H9 (cell line): Measurements from ENCODE around the gene PIN4. TPM values are rescaled to one million over a fixed set of nuclear protein-coding genes. Genes with fewer than 3 reads are reported as not detected.

ENCODE experiments used
- DNase-seq: peaks from one replicate; pipeline ENCODE4 v3.0.0-alpha.2; 2017
- H2AFZ ChIP-seq: one replicate; pipeline ENCODE4 v1.6.1; 2013; ENCODE audit warnings: mild to moderate bottlenecking, low read length, control low read depth, moderate library complexity
- H2AK5ac ChIP-seq: 2 replicates; pipeline ENCODE4 v1.6.1; 2013; ENCODE audit warnings: low read length, control low read depth, mixed read lengths; ENCODE audit not compliant: insufficient read length
- H2BK120ac ChIP-seq: one replicate; pipeline ENCODE4 v1.6.1; 2013; ENCODE audit warnings: low read depth, mild to moderate bottlenecking, low read length, control low read depth, inconsistent platforms; ENCODE audit not compliant: poor library complexity, severe bottlenecking
- H2BK12ac ChIP-seq: 2 replicates; pipeline ENCODE4 v1.6.1; 2013; ENCODE audit warnings: low read length, control low read depth, mixed read lengths, low read depth; ENCODE audit not compliant: insufficient read length
- H2BK15ac ChIP-seq: 2 replicates; pipeline ENCODE4 v1.6.1; 2013; ENCODE audit warnings: low read depth, low read length, control low read depth
- H2BK20ac ChIP-seq: one replicate; pipeline ENCODE4 v1.6.1; 2013; ENCODE audit warnings: low read depth, mild to moderate bottlenecking, low read length, control low read depth, inconsistent platforms; ENCODE audit not compliant: poor library complexity, severe bottlenecking
- H2BK5ac ChIP-seq: 2 replicates; pipeline ENCODE4 v1.6.1; 2013; ENCODE audit warnings: low read length, control low read depth, mixed read lengths; ENCODE audit not compliant: insufficient read length
- H3K14ac ChIP-seq: 2 replicates; pipeline ENCODE4 v1.6.1; 2013; ENCODE audit warnings: low read length, control low read depth; ENCODE audit not compliant: insufficient read depth
- H3K18ac ChIP-seq: 2 replicates; pipeline ENCODE4 v1.6.1; 2013; ENCODE audit warnings: low read depth, mild to moderate bottlenecking, mixed read lengths, low read length, control low read depth; ENCODE audit not compliant: insufficient read length
- H3K23ac ChIP-seq: 2 replicates; pipeline ENCODE4 v1.6.1; 2013; ENCODE audit warnings: low read length, control low read depth, mixed read lengths, low read depth; ENCODE audit not compliant: insufficient read length
- H3K23me2 ChIP-seq: 2 replicates; pipeline ENCODE4 v1.6.1; 2013; ENCODE audit warnings: low read depth, mild to moderate bottlenecking, mixed read lengths, low read length, control low read depth; ENCODE audit not compliant: insufficient read length, poor library complexity, severe bottlenecking
- H3K27ac ChIP-seq: 2 replicates; pipeline ENCODE4 v1.5.1; 2013; ENCODE audit warnings: low read length, control low read depth, mixed read lengths, low read depth; ENCODE audit not compliant: insufficient read length
- H3K27me3 ChIP-seq: 2 replicates; pipeline ENCODE4 v1.6.1; 2013; ENCODE audit warnings: low read length, control low read depth, inconsistent platforms; ENCODE audit not compliant: insufficient read depth
- H3K4ac ChIP-seq: 2 replicates; pipeline ENCODE4 v1.6.1; 2013; ENCODE audit warnings: low read depth, mild to moderate bottlenecking, control low read depth, inconsistent platforms, low read length, moderate library complexity
- H3K4me1 ChIP-seq: 2 replicates; pipeline ENCODE4 v1.6.1; 2013; ENCODE audit warnings: low read length, control low read depth, inconsistent platforms; ENCODE audit not compliant: insufficient read depth
- H3K4me2 ChIP-seq: 2 replicates; pipeline ENCODE4 v1.6.1; 2013; ENCODE audit warnings: low read length, control low read depth, mixed read lengths; ENCODE audit not compliant: insufficient read length, insufficient read depth
- H3K56ac ChIP-seq: 2 replicates; pipeline ENCODE4 v1.6.1; 2013; ENCODE audit warnings: low read depth, mild to moderate bottlenecking, mixed read lengths, low read length, control low read depth; ENCODE audit not compliant: insufficient read length
- H3K79me1 ChIP-seq: 2 replicates; pipeline ENCODE4 v1.6.1; 2013; ENCODE audit warnings: low read depth, mild to moderate bottlenecking, moderate library complexity, low read length, control low read depth, inconsistent platforms; ENCODE audit not compliant: insufficient read depth, poor library complexity, severe bottlenecking
- H3K79me2 ChIP-seq: 2 replicates; pipeline ENCODE4 v1.6.1; 2013; ENCODE audit warnings: low read length, control low read depth, inconsistent platforms; ENCODE audit not compliant: insufficient read depth
- H3K9ac ChIP-seq: 2 replicates; pipeline ENCODE4 v1.6.1; 2013; ENCODE audit warnings: low read length, control low read depth, mixed read lengths; ENCODE audit not compliant: insufficient read length; ENCODE audit errors: extremely low read depth
- H3K9me3 ChIP-seq: one replicate; pipeline ENCODE4 v1.6.1; 2013; ENCODE audit warnings: low read depth, low read length, inconsistent platforms; ENCODE audit not compliant: control insufficient read depth
- H3T11ph ChIP-seq: one replicate; pipeline ENCODE4 v1.6.1; 2013; ENCODE audit warnings: mild to moderate bottlenecking, low read length, control low read depth, inconsistent platforms
- H4K20me1 ChIP-seq: one replicate; pipeline ENCODE4 v1.6.1; 2013; ENCODE audit not compliant: control insufficient read depth, insufficient read length, insufficient read depth
- H4K5ac ChIP-seq: 2 replicates; pipeline ENCODE4 v1.6.1; 2013; ENCODE audit warnings: low read depth, mild to moderate bottlenecking, mixed read lengths, low read length, control low read depth; ENCODE audit not compliant: insufficient read length
- H4K8ac ChIP-seq: replicated peaks from 2 replicates; pipeline ENCODE4 v1.6.1; 2013; ENCODE audit warnings: low read length, control low read depth, mixed read lengths, low read depth; ENCODE audit not compliant: insufficient read length
- H4K91ac ChIP-seq: 2 replicates; pipeline ENCODE4 v1.6.1; 2013; ENCODE audit warnings: low read depth, mild to moderate bottlenecking, moderate library complexity, mixed read lengths, low read length, control low read depth; ENCODE audit not compliant: insufficient read length
- H3K27ac Mint-ChIP-seq, 3 experiments: 2 replicates in 2 of 3; 3 replicates in 1 of 3; pipeline ENCODE4 v1.8.0; 2020 to 2021; ENCODE audit warnings: mixed read lengths in 3 of 3, mild to moderate bottlenecking in 1 of 3, moderate library complexity in 1 of 3
- H3K27me3 Mint-ChIP-seq: 2 replicates; pipeline ENCODE4 v1.8.0; 2021; ENCODE audit warnings: low read depth, mild to moderate bottlenecking, moderate library complexity, mixed read lengths
- H3K36me3 Mint-ChIP-seq, 3 experiments: 2 replicates in 2 of 3; 3 replicates in 1 of 3; pipeline ENCODE4 v1.8.0; 2020 to 2021; ENCODE audit warnings: low read depth in 3 of 3, mixed read lengths in 3 of 3; ENCODE audit not compliant: insufficient read depth in 1 of 3
- H3K4me1 Mint-ChIP-seq, 2 experiments: 2 replicates each; pipeline ENCODE4 v1.8.0; 2020; ENCODE audit warnings: mixed read lengths in 2 of 2
- H3K4me3 Mint-ChIP-seq, 2 experiments: 2 replicates in 1 of 2; 3 replicates in 1 of 2; pipeline ENCODE4 v1.8.0; 2020 to 2021; ENCODE audit warnings: mild to moderate bottlenecking in 2 of 2, mixed read lengths in 2 of 2, moderate library complexity in 1 of 2
- H3K9me3 Mint-ChIP-seq, 2 experiments: 2 replicates in 1 of 2; 3 replicates in 1 of 2; pipeline ENCODE4 v1.8.0; 2020; ENCODE audit warnings: mild to moderate bottlenecking in 2 of 2, mixed read lengths in 2 of 2, moderate library complexity in 1 of 2
- WGBS: extraction: QIAGEN DNeasy Blood & Tissue Kit; methylation state at CpG from one replicate; pipeline ENCODE4 v1.1.7; 2013; ENCODE audit warnings: missing lambda C conversion rate, low lambda C conversion rate, mixed read lengths; ENCODE audit not compliant: insufficient read length; ENCODE audit errors: extremely low coverage; 5-methylcytosine and 5-hydroxymethylcytosine counted together
- total RNA-seq: library from RNA; stranded (reverse); gene quantifications from 2 replicates; pipeline ENCODE4 v1.2.1, GENCODE V29; 2021
- TF ChIP-seq, protein P1 (sequence below): fragments of 200-600 bp; sonication (generic); conservative IDR thresholded peaks from 3 replicates; pipeline ENCODE4 v1.8.0; 2021; ENCODE audit warnings: antibody characterized with exemption, mild to moderate bottlenecking

Gene PIN4
- total RNA-seq, 1 experiment from 2014 or later, result 16.3 TPM

DNA sequence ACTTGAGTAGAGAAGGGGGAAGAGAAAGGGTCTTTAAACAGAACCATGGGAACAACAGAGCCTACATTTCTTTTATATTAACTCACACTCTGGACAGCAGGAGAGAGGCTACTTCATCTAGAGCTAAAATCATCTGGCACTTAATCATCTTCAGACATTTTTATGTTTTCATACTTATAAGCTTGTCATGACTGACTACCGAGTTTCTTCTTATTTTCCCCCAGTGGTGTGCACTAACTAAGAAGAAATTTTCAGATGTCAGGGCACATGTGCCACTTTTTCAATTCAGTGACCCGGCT is 38.0 kb upstream of the PIN4 start:
- Histone ChIP-seq H3K23ac (no peak overlapping the region), H3K4me2 (no peak overlapping the region), H3K4me1 (no peaks in the 10 kb centered on the region), H3K79me1 (no peaks in the 10 kb centered on the region), H3K14ac (no peak overlapping the region), H3K9ac (no peak overlapping the region), H4K20me1 (no peaks in the 10 kb centered on the region), H3K9me3 (peaks cover 29% of the 10 kb centered on the region), H2AFZ (no peak overlapping the region), H3K4ac (no peak overlapping the region), H4K91ac (no peak overlapping the region), H3K79me2 (no peaks in the 10 kb centered on the region), H2BK15ac (no peak overlapping the region), H2BK5ac (no peak overlapping the region), H2AK5ac (no peak overlapping the region), H3K27me3 (no peaks in the 10 kb centered on the region), H2BK120ac (no peak overlapping the region), H2BK12ac (no peak overlapping the region), H3K18ac (no peak overlapping the region), H4K8ac (no peak overlapping the region), H3K23me2 (no peaks in the 10 kb centered on the region), H3T11ph (no peak overlapping the region), H3K56ac (no peak overlapping the region), H4K5ac (no peak overlapping the region), H3K27ac (no peak overlapping the region), H2BK20ac (no peak overlapping the region)
- Mint-ChIP-seq H3K4me1 (no peaks in the 10 kb centered on the region), H3K36me3 (peaks cover 19 to 37% (median 27%) of the 10 kb centered on the region in 3 experiments), H3K27ac (no peak overlapping the region), H3K27me3 (no peaks in the 10 kb centered on the region), H3K4me3 (no peak overlapping the region), H3K9me3 (peaks cover 72 to 76% of the 10 kb centered on the region in 2 experiments)
- TF ChIP-seq, protein P1, sequence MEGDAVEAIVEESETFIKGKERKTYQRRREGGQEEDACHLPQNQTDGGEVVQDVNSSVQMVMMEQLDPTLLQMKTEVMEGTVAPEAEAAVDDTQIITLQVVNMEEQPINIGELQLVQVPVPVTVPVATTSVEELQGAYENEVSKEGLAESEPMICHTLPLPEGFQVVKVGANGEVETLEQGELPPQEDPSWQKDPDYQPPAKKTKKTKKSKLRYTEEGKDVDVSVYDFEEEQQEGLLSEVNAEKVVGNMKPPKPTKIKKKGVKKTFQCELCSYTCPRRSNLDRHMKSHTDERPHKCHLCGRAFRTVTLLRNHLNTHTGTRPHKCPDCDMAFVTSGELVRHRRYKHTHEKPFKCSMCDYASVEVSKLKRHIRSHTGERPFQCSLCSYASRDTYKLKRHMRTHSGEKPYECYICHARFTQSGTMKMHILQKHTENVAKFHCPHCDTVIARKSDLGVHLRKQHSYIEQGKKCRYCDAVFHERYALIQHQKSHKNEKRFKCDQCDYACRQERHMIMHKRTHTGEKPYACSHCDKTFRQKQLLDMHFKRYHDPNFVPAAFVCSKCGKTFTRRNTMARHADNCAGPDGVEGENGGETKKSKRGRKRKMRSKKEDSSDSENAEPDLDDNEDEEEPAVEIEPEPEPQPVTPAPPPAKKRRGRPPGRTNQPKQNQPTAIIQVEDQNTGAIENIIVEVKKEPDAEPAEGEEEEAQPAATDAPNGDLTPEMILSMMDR, result no peak
- DNase-seq, result no peak
- no CpG with 5 or more reads among the region's 2 CpGs for WGBS
